ENCODE measurements around the gene KCNV2.

GRCh38 chr9:2778816-2779215, 61.5 kb downstream of the KCNV2 start:
- TF ChIP-seq, protein P1, sequence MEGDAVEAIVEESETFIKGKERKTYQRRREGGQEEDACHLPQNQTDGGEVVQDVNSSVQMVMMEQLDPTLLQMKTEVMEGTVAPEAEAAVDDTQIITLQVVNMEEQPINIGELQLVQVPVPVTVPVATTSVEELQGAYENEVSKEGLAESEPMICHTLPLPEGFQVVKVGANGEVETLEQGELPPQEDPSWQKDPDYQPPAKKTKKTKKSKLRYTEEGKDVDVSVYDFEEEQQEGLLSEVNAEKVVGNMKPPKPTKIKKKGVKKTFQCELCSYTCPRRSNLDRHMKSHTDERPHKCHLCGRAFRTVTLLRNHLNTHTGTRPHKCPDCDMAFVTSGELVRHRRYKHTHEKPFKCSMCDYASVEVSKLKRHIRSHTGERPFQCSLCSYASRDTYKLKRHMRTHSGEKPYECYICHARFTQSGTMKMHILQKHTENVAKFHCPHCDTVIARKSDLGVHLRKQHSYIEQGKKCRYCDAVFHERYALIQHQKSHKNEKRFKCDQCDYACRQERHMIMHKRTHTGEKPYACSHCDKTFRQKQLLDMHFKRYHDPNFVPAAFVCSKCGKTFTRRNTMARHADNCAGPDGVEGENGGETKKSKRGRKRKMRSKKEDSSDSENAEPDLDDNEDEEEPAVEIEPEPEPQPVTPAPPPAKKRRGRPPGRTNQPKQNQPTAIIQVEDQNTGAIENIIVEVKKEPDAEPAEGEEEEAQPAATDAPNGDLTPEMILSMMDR (IDR thresholded peaks at IDR 0.05; ENCODE audit: low read depth, low read length, missing input control) = no peak
- TF ChIP-seq MAX (IDR thresholded peaks at IDR 0.05) = no peak
- no peak for TF ChIP-seq RAD21 (IDR thresholded peaks at IDR 0.05)
- TF ChIP-seq TAF1 (conservative IDR thresholded peaks at IDR 0.05) = no peak
- TF ChIP-seq HNF4A (conservative IDR thresholded peaks at IDR 0.05) = no peak
- no peak for TF ChIP-seq EGR1 (IDR thresholded peaks at IDR 0.05; ENCODE audit: low read depth in 2 of 2)
- TF ChIP-seq RXRA (IDR thresholded peaks at IDR 0.05) = no peak
- TF ChIP-seq FOXA1 (IDR thresholded peaks at IDR 0.05) = no peak

All from liver (tissue), 3 donors.